Smooth muscle cell (in vitro differentiated cells): ENCODE measurements around the gene SND1. TPM values are rescaled to one million over a fixed set of nuclear protein-coding genes. Genes with fewer than 3 reads are reported as not detected.

Experiments used
- DNase-seq: peaks from one replicate; lab custom pipeline; 2025; ENCODE audit not compliant: unreplicated experiment; lab: John Stamatoyannopoulos, UW
- H2AFZ ChIP-seq: fragments of 200-600 bp; sonication (generic); 2 replicates; pipeline ENCODE4 v1.6.0; 2016; ENCODE audit warnings: antibody characterized with exemption, low read depth, mild to moderate bottlenecking
- H3F3A ChIP-seq: fragments of 200-600 bp; sonication (generic); 2 replicates; pipeline ENCODE4 v1.6.0; 2017; ENCODE audit warnings: antibody characterized with exemption, low read depth
- H3K27ac ChIP-seq: fragments of 200-600 bp; sonication (generic); 2 replicates; pipeline ENCODE4 v1.5.1; 2016; ENCODE audit warnings: low read depth, mild to moderate bottlenecking
- H3K27me3 ChIP-seq: fragments of 200-600 bp; sonication (generic); 2 replicates; pipeline ENCODE4 v1.6.1; 2016; ENCODE audit warnings: low read depth, mild to moderate bottlenecking
- H3K36me3 ChIP-seq: fragments of 200-600 bp; sonication (generic); 2 replicates; pipeline ENCODE4 v1.5.1; 2016; ENCODE audit warnings: low read depth
- H3K4me1 ChIP-seq: fragments of 200-600 bp; sonication (generic); 2 replicates; pipeline ENCODE4 v1.5.1; 2016; ENCODE audit warnings: low read depth
- H3K4me2 ChIP-seq: fragments of 200-600 bp; sonication (generic); 2 replicates; pipeline ENCODE4 v1.6.0; 2016; ENCODE audit warnings: mild to moderate bottlenecking
- H3K4me3 ChIP-seq: fragments of 200-600 bp; sonication (generic); 2 replicates; pipeline ENCODE4 v1.5.1; 2016; ENCODE audit warnings: mild to moderate bottlenecking
- H3K79me2 ChIP-seq: fragments of 200-600 bp; sonication (generic); 2 replicates; pipeline ENCODE4 v1.6.0; 2016; ENCODE audit warnings: low read depth, mild to moderate bottlenecking
- H3K9ac ChIP-seq: fragments of 200-600 bp; sonication (generic); 2 replicates; pipeline ENCODE4 v1.6.0; 2016; ENCODE audit warnings: low read depth
- H3K9me3 ChIP-seq: fragments of 200-600 bp; sonication (generic); replicated peaks from 2 replicates; pipeline ENCODE4 v1.5.1; 2016; ENCODE audit warnings: low read depth
- H4K20me1 ChIP-seq: fragments of 200-600 bp; sonication (generic); 2 replicates; pipeline ENCODE4 v1.6.0; 2016; ENCODE audit warnings: low read depth
- CTCF ChIP-seq: fragments of 200-600 bp; sonication (generic); IDR thresholded peaks from 2 replicates; pipeline ENCODE4 v1.5.1; 2017; ENCODE audit warnings: borderline replicate concordance, mild to moderate bottlenecking, antibody characterized with exemption; ENCODE audit not compliant: insufficient read depth, poor library complexity, severe bottlenecking
- WGBS: methylation state at CpG from one replicate; pipeline ENCODE4 v1.1.7; 2016; ENCODE audit warnings: low lambda C conversion rate; 5-methylcytosine and 5-hydroxymethylcytosine counted together
- polyA plus RNA-seq: library from polyadenylated mRNA; unstranded; fragments of >200 nt; fragmentation: Nextera tagmentation; extraction: Ambion mirVana; gene quantifications from 2 replicates; pipeline ENCODE4 v1.2.1, GENCODE V29; 2016
- total RNA-seq: library from RNA; depleted of rRNA; stranded (reverse); fragments of >200 nt; gene quantifications from 2 replicates; pipeline ENCODE4 v1.2.3, GENCODE V29; 2014

Gene SND1
- total and polyA plus RNA-seq, 2 experiments from 2014 or later: 129 to 136 TPM

- DNase-seq: no peak
- no peaks in the 10 kb centered on the region for H3F3A ChIP-seq
- TF ChIP-seq CTCF: no peak
- no peak overlapping the region for H3K9ac ChIP-seq
- H2AFZ ChIP-seq: no peak overlapping the region
- WGBS: 67% methylated on average over 2 of the region's 2 CpGs
- no peak overlapping the region for H3K4me3 ChIP-seq
- peaks cover 7% of the 10 kb centered on the region for H3K4me1 ChIP-seq
- H3K9me3 ChIP-seq: no peaks in the 10 kb centered on the region
- H3K27ac ChIP-seq: no peak overlapping the region
- H3K79me2 ChIP-seq: no peaks in the 10 kb centered on the region
- no peaks in the 10 kb centered on the region for H3K36me3 ChIP-seq
- no peak overlapping the region for H3K4me2 ChIP-seq
- peaks cover 98% of the 10 kb centered on the region for H4K20me1 ChIP-seq
- H3K27me3 ChIP-seq: peaks cover 16% of the 10 kb centered on the region
Measured at GRCh38 chr7:128034825-128035224, 382.8 kb downstream of the SND1 start.

GRCh38 chr7:128035712-128036111, 383.7 kb downstream of the SND1 start:
- Histone ChIP-seq H2AFZ (no peak overlapping the region), H3K79me2 (no peaks in the 10 kb centered on the region), H3K4me3 (no peak overlapping the region), H3K27me3 (peaks cover 9% of the 10 kb centered on the region), H4K20me1 (peaks cover 98% of the 10 kb centered on the region), H3F3A (no peaks in the 10 kb centered on the region), H3K9ac (no peak overlapping the region), H3K27ac (no peak overlapping the region), H3K4me2 (no peak overlapping the region), H3K36me3 (no peaks in the 10 kb centered on the region), H3K4me1 (peaks cover 7% of the 10 kb centered on the region), H3K9me3 (no peaks in the 10 kb centered on the region)
- no peak for DNase-seq
- 86% methylated on average over 3 of the region's 3 CpGs for WGBS
- no peak for TF ChIP-seq CTCF

DNA sequence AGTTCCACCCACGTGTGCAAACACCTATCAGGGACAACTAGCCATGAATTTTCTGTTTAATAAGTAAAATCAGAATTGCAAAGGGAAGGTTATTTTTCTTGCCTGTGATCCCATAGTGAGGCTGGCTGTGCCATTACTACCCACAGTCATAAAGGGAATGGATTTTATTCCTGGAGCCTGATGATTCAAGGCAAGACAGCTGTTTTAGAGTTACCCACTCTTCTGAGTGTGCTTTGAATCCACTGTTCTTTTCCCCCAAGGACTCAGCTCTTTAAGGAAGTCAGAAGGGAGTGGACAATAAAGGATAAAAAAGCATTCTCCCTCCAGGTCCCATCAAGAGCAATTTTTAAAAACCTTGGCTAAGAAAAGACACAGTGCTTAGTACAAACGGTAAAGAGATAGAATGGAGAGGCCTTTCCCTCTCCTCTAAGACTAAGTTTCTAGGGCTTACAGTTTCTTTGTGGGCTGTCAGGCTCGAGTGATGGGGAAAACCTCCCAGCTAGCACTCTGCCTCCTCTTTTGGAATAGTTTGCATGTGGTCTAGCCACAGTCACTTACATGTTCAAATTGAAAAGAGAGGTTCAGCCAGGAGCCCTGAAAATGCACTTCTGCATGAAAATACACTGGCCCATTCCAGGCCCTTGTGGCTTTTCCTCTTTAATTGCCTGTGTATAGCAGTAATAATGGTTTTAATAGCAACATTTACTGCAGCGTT, 384.4 kb downstream of the SND1 start:
- 87% methylated on average over 4 of the region's 4 CpGs for WGBS
- no peak overlapping the region for H3K4me3 ChIP-seq
- H3K36me3 ChIP-seq: no peaks in the 10 kb centered on the region
- no peak overlapping the region for H3K4me2 ChIP-seq
- H2AFZ ChIP-seq: no peak overlapping the region
- H3K79me2 ChIP-seq: no peaks in the 10 kb centered on the region
- no peaks in the 10 kb centered on the region for H3K9me3 ChIP-seq
- peaks cover 9% of the 10 kb centered on the region for H3K27me3 ChIP-seq
- H3K27ac ChIP-seq: no peak overlapping the region
- H3K4me1 ChIP-seq: peaks cover 7% of the 10 kb centered on the region
- TF ChIP-seq CTCF: no peak
- no peaks in the 10 kb centered on the region for H3F3A ChIP-seq
- no peak for DNase-seq
- H3K9ac ChIP-seq: no peak overlapping the region
- peaks cover 98% of the 10 kb centered on the region for H4K20me1 ChIP-seq

- TF ChIP-seq CTCF: no peak
Measured at GRCh38 chr7:128037081-128037480, 385.1 kb downstream of the SND1 start.

More at GRCh38 chr7:128037081-128037480, 385.1 kb downstream of the SND1 start:
- Histone ChIP-seq H4K20me1 (peaks cover 100% of the 10 kb centered on the region), H3K9me3 (no peaks in the 10 kb centered on the region), H3K27me3 (peaks cover 9% of the 10 kb centered on the region), H3K9ac (no peak overlapping the region), H3K4me1 (peaks cover 7% of the 10 kb centered on the region), H3K4me2 (no peak overlapping the region), H2AFZ (no peak overlapping the region), H3K27ac (no peak overlapping the region), H3K36me3 (no peaks in the 10 kb centered on the region), H3K79me2 (no peaks in the 10 kb centered on the region), H3F3A (no peaks in the 10 kb centered on the region), H3K4me3 (no peak overlapping the region)
- WGBS: 98% methylated on average over 2 of the region's 2 CpGs
- no peak for DNase-seq
